ENCODE data around the gene MOB2. TPM values are rescaled to one million over a fixed set of nuclear protein-coding genes. Genes with fewer than 3 reads are reported as not detected.

Gene MOB2
- total and polyA plus RNA-seq, 4 donors: 8.3 to 18.5 (median 14.8) TPM

DNA sequence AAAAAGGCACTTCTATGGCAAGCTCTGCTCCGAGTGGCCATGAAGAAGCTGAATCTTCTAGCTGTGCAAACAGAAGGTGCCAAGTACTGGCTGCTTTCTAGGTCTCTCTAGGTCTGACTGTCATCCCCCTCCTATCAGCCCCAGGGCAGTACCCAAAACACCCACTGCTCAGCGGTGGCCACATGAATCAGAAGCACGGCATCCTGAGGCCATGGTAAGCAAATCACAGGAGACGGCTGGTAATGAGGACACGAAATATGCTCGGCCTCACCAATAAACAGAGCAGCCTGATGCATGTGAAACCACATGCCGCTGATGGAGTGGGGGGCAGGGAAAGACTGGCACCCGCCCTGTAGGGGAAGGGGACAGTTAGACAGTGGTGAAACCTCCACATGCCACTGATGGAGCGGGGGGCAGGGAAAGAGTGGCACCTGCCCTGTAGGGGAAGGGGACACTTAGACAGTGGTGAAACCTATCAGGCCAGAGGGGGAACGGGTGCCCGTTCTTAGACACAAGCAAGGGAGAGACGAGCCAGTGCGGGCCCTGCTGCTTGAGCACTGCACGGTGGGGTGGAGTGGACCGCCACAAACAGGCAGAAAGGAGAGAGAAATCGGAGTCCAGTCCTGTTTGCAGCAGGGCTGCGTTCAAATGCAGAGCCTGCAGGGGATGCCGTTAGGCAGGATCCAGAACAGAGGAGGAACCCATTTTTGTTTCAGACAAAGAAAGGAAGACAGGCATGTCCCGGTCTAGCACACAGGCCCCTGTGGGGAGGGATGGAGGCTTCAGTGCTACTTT is 29.9 kb upstream of the MOB2 start:
- DNase-seq (ENCODE audit: low spot score): no peak
- Histone ChIP-seq H3K27me3 (ENCODE audit: control insufficient read depth in 4 of 4, insufficient read depth in 4 of 4, low read length in 3 of 4) (no peaks in the 10 kb centered on the region), H3K36me3 (ENCODE audit: control insufficient read depth in 4 of 4, insufficient read depth in 3 of 4, low read depth in 1 of 4, low read length in 3 of 4) (no peaks in the 10 kb centered on the region), H3K4me1 (ENCODE audit: control insufficient read depth in 4 of 4, insufficient read depth in 4 of 4, low read length in 3 of 4) (peaks cover 2 to 17% (median 7%) of the 10 kb centered on the region in 4 donors), H3K27ac (ENCODE audit: low read depth in 1 of 2, low read length in 2 of 2) (no peak overlapping the region), H3K9me3 (ENCODE audit: control insufficient read depth in 4 of 4, low read length in 3 of 4) (no peaks in the 10 kb centered on the region), H3K4me3 (ENCODE audit: low read depth in 1 of 3, low read length in 3 of 3) (no peak overlapping the region), H3K9ac (ENCODE audit: low read depth in 1 of 2, low read length in 2 of 2) (no peak overlapping the region)
- TF ChIP-seq FOXA1 (IDR thresholded peaks at IDR 0.05) (no peak), YY1 (IDR thresholded peaks at IDR 0.05) (no peak), NR2F2 (IDR thresholded peaks at IDR 0.05) (no peak), RXRA (IDR thresholded peaks at IDR 0.05) (no peak), HNF4G (IDR thresholded peaks at IDR 0.05) (no peak), SP1 (IDR thresholded peaks at IDR 0.05) (no peak), HNF4A (conservative IDR thresholded peaks at IDR 0.05) (no peak), FOXA2 (IDR thresholded peaks at IDR 0.05) (no peak)
- TF ChIP-seq, protein P1, sequence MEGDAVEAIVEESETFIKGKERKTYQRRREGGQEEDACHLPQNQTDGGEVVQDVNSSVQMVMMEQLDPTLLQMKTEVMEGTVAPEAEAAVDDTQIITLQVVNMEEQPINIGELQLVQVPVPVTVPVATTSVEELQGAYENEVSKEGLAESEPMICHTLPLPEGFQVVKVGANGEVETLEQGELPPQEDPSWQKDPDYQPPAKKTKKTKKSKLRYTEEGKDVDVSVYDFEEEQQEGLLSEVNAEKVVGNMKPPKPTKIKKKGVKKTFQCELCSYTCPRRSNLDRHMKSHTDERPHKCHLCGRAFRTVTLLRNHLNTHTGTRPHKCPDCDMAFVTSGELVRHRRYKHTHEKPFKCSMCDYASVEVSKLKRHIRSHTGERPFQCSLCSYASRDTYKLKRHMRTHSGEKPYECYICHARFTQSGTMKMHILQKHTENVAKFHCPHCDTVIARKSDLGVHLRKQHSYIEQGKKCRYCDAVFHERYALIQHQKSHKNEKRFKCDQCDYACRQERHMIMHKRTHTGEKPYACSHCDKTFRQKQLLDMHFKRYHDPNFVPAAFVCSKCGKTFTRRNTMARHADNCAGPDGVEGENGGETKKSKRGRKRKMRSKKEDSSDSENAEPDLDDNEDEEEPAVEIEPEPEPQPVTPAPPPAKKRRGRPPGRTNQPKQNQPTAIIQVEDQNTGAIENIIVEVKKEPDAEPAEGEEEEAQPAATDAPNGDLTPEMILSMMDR (IDR thresholded peaks at IDR 0.05; ENCODE audit: low read depth, low read length, missing input control): no peak
- TF ChIP-seq, protein P2, sequence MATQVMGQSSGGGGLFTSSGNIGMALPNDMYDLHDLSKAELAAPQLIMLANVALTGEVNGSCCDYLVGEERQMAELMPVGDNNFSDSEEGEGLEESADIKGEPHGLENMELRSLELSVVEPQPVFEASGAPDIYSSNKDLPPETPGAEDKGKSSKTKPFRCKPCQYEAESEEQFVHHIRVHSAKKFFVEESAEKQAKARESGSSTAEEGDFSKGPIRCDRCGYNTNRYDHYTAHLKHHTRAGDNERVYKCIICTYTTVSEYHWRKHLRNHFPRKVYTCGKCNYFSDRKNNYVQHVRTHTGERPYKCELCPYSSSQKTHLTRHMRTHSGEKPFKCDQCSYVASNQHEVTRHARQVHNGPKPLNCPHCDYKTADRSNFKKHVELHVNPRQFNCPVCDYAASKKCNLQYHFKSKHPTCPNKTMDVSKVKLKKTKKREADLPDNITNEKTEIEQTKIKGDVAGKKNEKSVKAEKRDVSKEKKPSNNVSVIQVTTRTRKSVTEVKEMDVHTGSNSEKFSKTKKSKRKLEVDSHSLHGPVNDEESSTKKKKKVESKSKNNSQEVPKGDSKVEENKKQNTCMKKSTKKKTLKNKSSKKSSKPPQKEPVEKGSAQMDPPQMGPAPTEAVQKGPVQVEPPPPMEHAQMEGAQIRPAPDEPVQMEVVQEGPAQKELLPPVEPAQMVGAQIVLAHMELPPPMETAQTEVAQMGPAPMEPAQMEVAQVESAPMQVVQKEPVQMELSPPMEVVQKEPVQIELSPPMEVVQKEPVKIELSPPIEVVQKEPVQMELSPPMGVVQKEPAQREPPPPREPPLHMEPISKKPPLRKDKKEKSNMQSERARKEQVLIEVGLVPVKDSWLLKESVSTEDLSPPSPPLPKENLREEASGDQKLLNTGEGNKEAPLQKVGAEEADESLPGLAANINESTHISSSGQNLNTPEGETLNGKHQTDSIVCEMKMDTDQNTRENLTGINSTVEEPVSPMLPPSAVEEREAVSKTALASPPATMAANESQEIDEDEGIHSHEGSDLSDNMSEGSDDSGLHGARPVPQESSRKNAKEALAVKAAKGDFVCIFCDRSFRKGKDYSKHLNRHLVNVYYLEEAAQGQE (IDR thresholded peaks at IDR 0.05): no peak
- 90% methylated on average over 19 of the region's 19 CpGs for WGBS

DNA sequence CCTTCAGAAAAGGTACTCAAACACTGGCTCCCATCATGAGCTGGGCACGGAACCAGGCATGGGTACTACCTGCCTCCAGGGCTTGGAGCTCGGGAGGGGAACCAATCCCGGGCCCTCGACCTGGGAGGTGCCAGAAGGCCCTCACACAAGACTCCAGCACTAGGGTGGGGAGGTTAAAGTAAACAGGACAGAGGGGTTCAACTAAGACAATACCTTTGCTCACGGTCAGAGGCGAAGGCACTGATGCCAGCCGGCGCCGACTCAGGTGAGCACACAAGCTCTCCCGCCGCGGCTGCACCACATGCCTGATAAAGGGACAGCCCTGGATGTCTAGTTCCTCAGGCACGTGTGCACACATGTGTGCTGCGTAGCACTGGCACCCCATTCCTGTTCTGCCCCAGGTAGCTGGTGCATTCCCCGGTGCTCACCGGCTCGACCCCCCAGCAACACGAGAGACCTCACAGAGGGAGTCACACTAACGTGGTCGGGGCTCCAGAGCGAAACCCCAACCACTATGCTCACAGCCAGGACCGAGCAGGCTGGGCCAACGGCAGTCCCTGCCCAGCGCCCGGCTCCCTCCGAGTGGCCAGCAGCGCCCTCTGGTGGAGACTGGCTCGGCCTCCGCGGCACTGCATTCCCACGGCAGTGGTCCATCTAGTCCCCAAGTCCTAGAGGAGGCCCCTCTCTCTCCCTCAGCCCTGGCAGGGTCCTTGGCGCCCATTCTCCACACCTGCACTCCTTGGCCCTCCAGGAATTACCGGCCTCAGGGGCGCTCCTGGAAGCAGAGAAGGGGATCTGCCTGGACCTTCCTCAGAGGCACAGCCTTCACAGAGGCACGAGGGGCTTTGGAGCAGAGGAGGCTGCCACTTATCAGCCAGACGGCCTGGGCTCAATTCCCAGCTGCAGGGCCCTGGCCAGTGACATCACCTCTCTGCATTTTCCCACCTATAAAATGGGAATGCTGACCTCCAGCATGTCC is 28.8 kb upstream of the MOB2 start:
- no peaks in the 10 kb centered on the region for H3K27me3 ChIP-seq (ENCODE audit: control insufficient read depth in 4 of 4, insufficient read depth in 4 of 4, low read length in 3 of 4)
- H3K4me3 ChIP-seq (ENCODE audit: low read depth in 1 of 3, low read length in 3 of 3): no peak overlapping the region
- H3K36me3 ChIP-seq (ENCODE audit: control insufficient read depth in 4 of 4, insufficient read depth in 3 of 4, low read depth in 1 of 4, low read length in 3 of 4): no peaks in the 10 kb centered on the region
- H3K9ac ChIP-seq (ENCODE audit: low read depth in 1 of 2, low read length in 2 of 2): no peak overlapping the region
- no peaks in the 10 kb centered on the region for H3K9me3 ChIP-seq (ENCODE audit: control insufficient read depth in 4 of 4, low read length in 3 of 4)
- WGBS: 43% methylated on average over 36 of the region's 36 CpGs
- TF ChIP-seq, protein P1 (IDR thresholded peaks at IDR 0.05; ENCODE audit: low read depth, low read length, missing input control): peak; percentile 82
- TF ChIP-seq RAD21 (IDR thresholded peaks at IDR 0.05): peak; percentile 85 to 90
- TF ChIP-seq JUND (IDR thresholded peaks at IDR 0.05): no peak
- no peak overlapping the region for H3K27ac ChIP-seq (ENCODE audit: low read depth in 1 of 2, low read length in 2 of 2)
- DNase-seq (ENCODE audit: low spot score): peak; percentile 85
- H3K4me1 ChIP-seq (ENCODE audit: control insufficient read depth in 4 of 4, insufficient read depth in 4 of 4, low read length in 3 of 4): peaks cover 2 to 12% (median 7%) of the 10 kb centered on the region in 4 donors

Measured in liver (tissue), 9 donors.